Measurements from ENCODE around the gene CARS2. TPM values are rescaled to one million over a fixed set of nuclear protein-coding genes. Genes with fewer than 3 reads are reported as not detected.
"Not testable (repeated sequence)": the region's sequence is repeated elsewhere in the genome, so short reads cannot be mapped to it uniquely, and the experiment has no call there.

The CARS2 gene
- polyA plus RNA-seq, 2 of the 4 experiments (the other 2 are of a cell fraction): 31.5 to 41.4 TPM

DNA sequence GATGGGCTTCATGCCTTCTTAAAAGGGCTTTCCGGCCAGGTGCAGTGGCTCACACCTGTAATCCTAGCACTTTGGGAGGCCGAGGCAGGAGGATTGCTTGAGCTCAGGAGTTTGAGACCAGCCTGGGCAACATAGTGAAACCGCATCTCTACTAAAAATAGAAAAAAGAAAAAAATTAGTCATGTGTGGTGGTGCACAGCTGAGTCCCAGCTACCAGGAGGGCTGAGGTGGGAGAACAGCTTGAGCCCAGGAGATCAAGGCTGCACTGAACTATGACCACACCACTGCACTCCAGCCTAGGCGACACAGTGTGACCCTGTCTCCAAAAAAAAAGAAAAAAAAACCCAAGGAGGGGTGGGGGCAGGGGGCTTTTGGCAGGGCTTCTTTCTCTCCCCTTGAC, 7.2 kb downstream of the CARS2 start:
- FAIRE-seq (no peak), DNase-seq (ENCODE audit: low read depth in 1 of 2, low spot score in 1 of 2) (no peak), ATAC-seq (no peak)
- Histone ChIP-seq H3K9me3 (no peaks in the 10 kb centered on the region), H3K4me1 (peaks cover under 1% of the 10 kb centered on the region; the same call in 1 of the 3 replicates), H3K27ac (no peak overlapping the region), H3K4me2 (no peak overlapping the region), H3K4me3 (no peak overlapping the region)
- TF ChIP-seq GATA3 (IDR thresholded peaks at IDR 0.05; ENCODE audit: borderline replicate concordance): no peak
- TF ChIP-seq CHD2 (IDR thresholded peaks at IDR 0.05; ENCODE audit: low read length, partially characterized antibody): no peak
- no peak for TF ChIP-seq RCOR1 (IDR thresholded peaks at IDR 0.05; ENCODE audit: low read depth, low read length)
- TF ChIP-seq FOSL2 (IDR thresholded peaks at IDR 0.05): no peak
- TF ChIP-seq FOSL2 (CRISPR knock-in tag; IDR thresholded peaks at IDR 0.05): no peak
- no peak for TF ChIP-seq EP300 (IDR thresholded peaks at IDR 0.05)
- 85% methylated on average over 4 of the region's 4 CpGs for WGBS (ENCODE audit: missing lambda C conversion rate)
- POLR2A ChIA-PET: interaction anchor here (0.8 kb wide), 1 partner anchor 17 kb away, joined by 3 read pairs; no protein-coding TSS in a partner anchor
- CTCF ChIA-PET: no interaction called here

DNA sequence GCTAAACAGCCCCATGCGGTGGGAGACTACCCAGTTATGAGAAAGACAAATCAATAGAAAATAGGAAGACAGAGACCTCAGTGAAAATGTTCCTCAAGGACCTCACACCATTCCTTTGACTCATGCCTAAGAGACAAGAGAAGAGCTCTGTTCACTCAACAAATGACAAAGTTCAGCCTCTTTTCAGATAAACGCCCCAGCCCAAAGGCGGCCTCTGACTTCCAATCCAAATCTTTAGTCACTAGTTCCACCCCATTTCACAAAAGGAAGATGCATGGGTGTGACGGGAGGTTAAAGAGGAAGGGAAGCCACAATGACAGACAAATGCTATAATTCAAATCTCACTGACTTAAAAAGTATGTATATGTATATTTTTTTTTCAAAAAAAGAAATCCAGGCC, 8.1 kb downstream of the CARS2 start:
- 97% methylated on average over 4 of the region's 4 CpGs for WGBS (ENCODE audit: missing lambda C conversion rate)
- ChIA-PET POLR2A (no interaction called here), CTCF (no interaction called here)
- TF ChIP-seq KDM1A (IDR thresholded peaks at IDR 0.05; ENCODE audit: low read depth) (no peak), SMC3 (IDR thresholded peaks at IDR 0.05) (no peak), NR3C1 (IDR thresholded peaks at IDR 0.05) (no peak), CBX8 (IDR thresholded peaks at IDR 0.05) (no peak), CEBPB (IDR thresholded peaks at IDR 0.05) (no peak), PHF8 (IDR thresholded peaks at IDR 0.05; ENCODE audit: borderline replicate concordance, low read depth) (no peak), ATOH8 (CRISPR knock-in tag; IDR thresholded peaks at IDR 0.05; ENCODE audit: low read depth) (no peak), JUN (IDR thresholded peaks at IDR 0.05) (no peak), ZSCAN20 (CRISPR knock-in tag; IDR thresholded peaks at IDR 0.05) (no peak), FOSL2 (IDR thresholded peaks at IDR 0.05) (no peak), FOSL2 (CRISPR knock-in tag; IDR thresholded peaks at IDR 0.05) (no peak), TFCP2L1 (CRISPR knock-in tag; IDR thresholded peaks at IDR 0.05) (no peak)
- TF ChIP-seq, protein P1, sequence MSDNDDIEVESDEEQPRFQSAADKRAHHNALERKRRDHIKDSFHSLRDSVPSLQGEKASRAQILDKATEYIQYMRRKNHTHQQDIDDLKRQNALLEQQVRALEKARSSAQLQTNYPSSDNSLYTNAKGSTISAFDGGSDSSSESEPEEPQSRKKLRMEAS (IDR thresholded peaks at IDR 0.05): no peak
- TF ChIP-seq, protein P2, sequence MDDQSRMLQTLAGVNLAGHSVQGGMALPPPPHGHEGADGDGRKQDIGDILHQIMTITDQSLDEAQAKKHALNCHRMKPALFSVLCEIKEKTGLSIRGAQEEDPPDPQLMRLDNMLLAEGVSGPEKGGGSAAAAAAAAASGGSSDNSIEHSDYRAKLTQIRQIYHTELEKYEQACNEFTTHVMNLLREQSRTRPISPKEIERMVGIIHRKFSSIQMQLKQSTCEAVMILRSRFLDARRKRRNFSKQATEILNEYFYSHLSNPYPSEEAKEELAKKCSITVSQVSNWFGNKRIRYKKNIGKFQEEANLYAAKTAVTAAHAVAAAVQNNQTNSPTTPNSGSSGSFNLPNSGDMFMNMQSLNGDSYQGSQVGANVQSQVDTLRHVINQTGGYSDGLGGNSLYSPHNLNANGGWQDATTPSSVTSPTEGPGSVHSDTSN (IDR thresholded peaks at IDR 0.05): no peak
- TF ChIP-seq, protein P3, sequence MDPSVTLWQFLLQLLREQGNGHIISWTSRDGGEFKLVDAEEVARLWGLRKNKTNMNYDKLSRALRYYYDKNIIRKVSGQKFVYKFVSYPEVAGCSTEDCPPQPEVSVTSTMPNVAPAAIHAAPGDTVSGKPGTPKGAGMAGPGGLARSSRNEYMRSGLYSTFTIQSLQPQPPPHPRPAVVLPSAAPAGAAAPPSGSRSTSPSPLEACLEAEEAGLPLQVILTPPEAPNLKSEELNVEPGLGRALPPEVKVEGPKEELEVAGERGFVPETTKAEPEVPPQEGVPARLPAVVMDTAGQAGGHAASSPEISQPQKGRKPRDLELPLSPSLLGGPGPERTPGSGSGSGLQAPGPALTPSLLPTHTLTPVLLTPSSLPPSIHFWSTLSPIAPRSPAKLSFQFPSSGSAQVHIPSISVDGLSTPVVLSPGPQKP (IDR thresholded peaks at IDR 0.05; ENCODE audit: low read depth, low read length): no peak
- TF ChIP-seq, protein P4, sequence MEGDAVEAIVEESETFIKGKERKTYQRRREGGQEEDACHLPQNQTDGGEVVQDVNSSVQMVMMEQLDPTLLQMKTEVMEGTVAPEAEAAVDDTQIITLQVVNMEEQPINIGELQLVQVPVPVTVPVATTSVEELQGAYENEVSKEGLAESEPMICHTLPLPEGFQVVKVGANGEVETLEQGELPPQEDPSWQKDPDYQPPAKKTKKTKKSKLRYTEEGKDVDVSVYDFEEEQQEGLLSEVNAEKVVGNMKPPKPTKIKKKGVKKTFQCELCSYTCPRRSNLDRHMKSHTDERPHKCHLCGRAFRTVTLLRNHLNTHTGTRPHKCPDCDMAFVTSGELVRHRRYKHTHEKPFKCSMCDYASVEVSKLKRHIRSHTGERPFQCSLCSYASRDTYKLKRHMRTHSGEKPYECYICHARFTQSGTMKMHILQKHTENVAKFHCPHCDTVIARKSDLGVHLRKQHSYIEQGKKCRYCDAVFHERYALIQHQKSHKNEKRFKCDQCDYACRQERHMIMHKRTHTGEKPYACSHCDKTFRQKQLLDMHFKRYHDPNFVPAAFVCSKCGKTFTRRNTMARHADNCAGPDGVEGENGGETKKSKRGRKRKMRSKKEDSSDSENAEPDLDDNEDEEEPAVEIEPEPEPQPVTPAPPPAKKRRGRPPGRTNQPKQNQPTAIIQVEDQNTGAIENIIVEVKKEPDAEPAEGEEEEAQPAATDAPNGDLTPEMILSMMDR (IDR thresholded peaks at IDR 0.05): no peak
- Histone ChIP-seq H3K27ac (no peak overlapping the region), H3K4me2 (no peak overlapping the region), H3K4me3 (no peak overlapping the region), H3K9me3 (no peaks in the 10 kb centered on the region), H3K4me1 (no peaks in the 10 kb centered on the region)
- ATAC-seq (no peak), DNase-seq (ENCODE audit: low read depth in 1 of 2, low spot score in 1 of 2) (no peak), FAIRE-seq (no peak)

DNA sequence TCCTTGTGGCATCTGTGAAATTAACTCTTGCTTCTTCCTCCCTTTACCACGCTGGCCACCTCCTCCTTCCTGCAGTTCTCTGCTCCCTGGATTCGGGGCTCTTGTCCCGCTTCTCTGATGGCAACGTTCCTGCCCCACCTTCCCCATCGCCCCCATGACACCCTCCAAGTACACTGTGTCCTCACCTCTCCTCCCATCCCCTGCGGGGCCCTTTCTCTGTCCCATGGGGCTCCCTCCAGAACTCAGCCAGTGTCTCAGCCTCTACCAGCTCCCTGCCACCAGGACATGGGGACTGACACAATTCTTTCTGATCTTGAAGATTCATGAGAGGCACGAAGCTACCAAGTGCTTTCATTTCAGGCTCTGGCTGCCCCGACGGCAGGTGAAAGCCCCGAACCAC, 9.1 kb downstream of the CARS2 start:
- no peak for FAIRE-seq
- ATAC-seq: no peak
- H3K27ac ChIP-seq: no peak overlapping the region
- H3K4me2 ChIP-seq: no peak overlapping the region
- no peak overlapping the region for H3K4me3 ChIP-seq
- 90% methylated on average over 7 of the region's 10 CpGs for WGBS (ENCODE audit: missing lambda C conversion rate)
- TF ChIP-seq HEYL (CRISPR knock-in tag; IDR thresholded peaks at IDR 0.05) (no peak), NPAS2 (CRISPR knock-in tag; IDR thresholded peaks at IDR 0.05; ENCODE audit: borderline replicate concordance) (no peak), ZNF302 (CRISPR knock-in tag; IDR thresholded peaks at IDR 0.05) (no peak), MAZ (IDR thresholded peaks at IDR 0.05; ENCODE audit: borderline replicate concordance, low read depth, low read length) (no peak), HDAC2 (IDR thresholded peaks at IDR 0.05) (no peak), TFCP2L1 (CRISPR knock-in tag; IDR thresholded peaks at IDR 0.05) (no peak), JUNB (IDR thresholded peaks at IDR 0.05) (no peak), CEBPB (IDR thresholded peaks at IDR 0.05) (no peak), TP53 (CRISPR knock-in tag; IDR thresholded peaks at IDR 0.05) (no peak)
- TF ChIP-seq, protein P5, sequence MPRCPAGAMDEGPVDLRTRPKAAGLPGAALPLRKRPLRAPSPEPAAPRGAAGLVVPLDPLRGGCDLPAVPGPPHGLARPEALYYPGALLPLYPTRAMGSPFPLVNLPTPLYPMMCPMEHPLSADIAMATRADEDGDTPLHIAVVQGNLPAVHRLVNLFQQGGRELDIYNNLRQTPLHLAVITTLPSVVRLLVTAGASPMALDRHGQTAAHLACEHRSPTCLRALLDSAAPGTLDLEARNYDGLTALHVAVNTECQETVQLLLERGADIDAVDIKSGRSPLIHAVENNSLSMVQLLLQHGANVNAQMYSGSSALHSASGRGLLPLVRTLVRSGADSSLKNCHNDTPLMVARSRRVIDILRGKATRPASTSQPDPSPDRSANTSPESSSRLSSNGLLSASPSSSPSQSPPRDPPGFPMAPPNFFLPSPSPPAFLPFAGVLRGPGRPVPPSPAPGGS (IDR thresholded peaks at IDR 0.05): no peak
- H3K9me3 ChIP-seq: no peaks in the 10 kb centered on the region
- no peak for DNase-seq (ENCODE audit: low read depth in 1 of 2, low spot score in 1 of 2)
- H3K4me1 ChIP-seq: no peaks in the 10 kb centered on the region
- ChIA-PET CTCF (no interaction called here), POLR2A (no interaction called here)

DNA sequence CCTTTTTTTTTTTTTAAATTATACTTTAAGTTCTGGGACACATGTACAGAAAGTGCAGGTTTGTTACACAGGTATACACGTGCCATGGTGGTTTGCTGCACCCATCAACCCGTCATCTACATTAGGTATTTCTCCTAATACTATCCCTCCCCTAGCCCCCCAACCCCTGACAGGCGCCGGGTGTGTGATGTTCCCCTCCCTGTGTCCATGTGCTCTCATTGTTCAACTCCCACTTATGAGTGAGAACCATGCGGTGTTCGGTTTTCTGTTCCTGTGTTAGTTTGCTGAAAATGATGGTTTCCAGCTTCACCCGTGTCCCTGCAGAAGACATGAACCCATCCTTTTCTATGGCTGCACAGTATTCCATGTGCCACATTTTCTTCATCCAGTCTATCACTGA, 10.1 kb downstream of the CARS2 start:
- H3K4me1 ChIP-seq; H3K27ac ChIP-seq; POLR2A ChIA-PET; ATAC-seq; H3K4me3 ChIP-seq; H3K9me3 ChIP-seq; FAIRE-seq; H3K4me2 ChIP-seq; DNase-seq (ENCODE audit: low read depth in 1 of 2, low spot score in 1 of 2); CTCF ChIA-PET: not testable (repeated sequence)
- WGBS (ENCODE audit: missing lambda C conversion rate): 91% methylated on average over 7 of the region's 7 CpGs
